ENCODE data around the gene PPFIBP2.

The PPFIBP2 gene

DNA sequence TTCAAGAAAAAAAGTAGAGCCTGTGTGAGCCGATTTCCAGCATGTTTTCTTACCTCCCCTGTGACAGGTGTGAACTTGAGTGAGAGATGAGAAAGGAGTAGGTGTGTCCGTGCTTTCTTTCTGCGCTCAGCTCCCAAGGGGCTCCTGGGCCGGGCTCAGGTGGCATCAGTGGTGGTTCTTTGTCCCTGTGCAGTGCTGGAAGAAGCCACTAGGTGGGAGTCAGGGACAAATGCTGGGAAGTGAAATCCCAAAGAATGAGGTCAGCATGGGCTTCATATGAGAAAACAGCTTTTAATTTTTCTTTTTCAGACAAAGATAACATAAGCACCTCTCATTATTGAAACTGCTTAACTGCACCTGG lies 57.8 kb downstream of the PPFIBP2 start (continued):
- TF ChIP-seq, protein P1, sequence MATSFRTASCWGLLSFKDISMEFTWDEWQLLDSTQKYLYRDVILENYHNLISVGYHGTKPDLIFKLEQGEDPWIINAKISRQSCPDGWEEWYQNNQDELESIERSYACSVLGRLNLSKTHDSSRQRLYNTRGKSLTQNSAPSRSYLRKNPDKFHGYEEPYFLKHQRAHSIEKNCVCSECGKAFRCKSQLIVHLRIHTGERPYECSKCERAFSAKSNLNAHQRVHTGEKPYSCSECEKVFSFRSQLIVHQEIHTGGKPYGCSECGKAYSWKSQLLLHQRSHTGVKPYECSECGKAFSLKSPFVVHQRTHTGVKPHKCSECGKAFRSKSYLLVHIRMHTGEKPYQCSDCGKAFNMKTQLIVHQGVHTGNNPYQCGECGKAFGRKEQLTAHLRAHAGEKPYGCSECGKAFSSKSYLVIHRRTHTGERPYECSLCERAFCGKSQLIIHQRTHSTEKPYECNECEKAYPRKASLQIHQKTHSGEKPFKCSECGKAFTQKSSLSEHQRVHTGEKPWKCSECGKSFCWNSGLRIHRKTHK (tag by site-specific recombination; IDR thresholded peaks at IDR 0.05) = no peak
- no peak for TF ChIP-seq ZNF292 (tag by site-specific recombination; IDR thresholded peaks at IDR 0.05; ENCODE audit: borderline replicate concordance, low read depth)
- no peak for TF ChIP-seq ZSCAN30 (tag by site-specific recombination; IDR thresholded peaks at IDR 0.05)
- no peak for TF ChIP-seq ZBTB7A (tag by site-specific recombination; IDR thresholded peaks at IDR 0.05; ENCODE audit: low read depth)
- peak; percentile 66 for TF ChIP-seq PRDM1 (tag by site-specific recombination; IDR thresholded peaks at IDR 0.05)

DNA sequence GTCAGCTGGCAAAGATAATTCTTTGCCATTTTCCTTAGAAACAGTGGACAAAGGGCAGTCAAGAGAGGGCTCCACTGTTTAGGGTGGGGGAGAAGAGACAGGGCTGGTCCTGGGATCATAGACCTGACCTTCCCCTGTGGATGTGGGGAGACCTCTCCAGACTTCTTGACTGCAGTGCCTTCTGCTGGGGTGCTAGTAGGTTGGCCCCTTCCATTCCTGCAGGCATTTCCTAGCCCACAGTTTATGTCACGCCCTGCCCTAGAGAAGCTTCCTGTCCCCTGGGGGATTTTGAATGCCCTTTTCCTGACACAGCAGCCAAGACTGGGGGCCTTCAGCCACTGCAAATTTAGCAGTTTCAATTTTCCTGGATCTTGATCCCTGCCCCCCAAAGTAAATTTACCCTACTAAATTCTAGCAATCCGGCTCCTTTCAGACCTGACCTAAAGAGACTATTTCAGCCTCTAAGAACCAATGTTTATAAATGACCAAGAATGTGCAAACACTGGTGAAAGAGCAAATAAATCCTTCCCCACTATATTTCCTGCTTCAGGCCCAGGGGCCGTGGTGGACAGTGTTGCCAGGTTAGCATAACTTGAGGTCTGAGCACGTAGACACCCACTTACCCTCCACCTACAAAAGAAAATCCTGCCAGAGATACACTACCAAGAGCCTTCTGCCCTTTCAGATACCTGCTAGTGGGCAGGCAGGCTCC lies 58.4 kb downstream of the PPFIBP2 start:
- TF ChIP-seq ZNF561 (tag by site-specific recombination; IDR thresholded peaks at IDR 0.05; ENCODE audit: borderline replicate concordance) (no peak), ZNF138 (tag by site-specific recombination; IDR thresholded peaks at IDR 0.05; ENCODE audit: borderline replicate concordance) (no peak), ZNF433 (tag by site-specific recombination; IDR thresholded peaks at IDR 0.05; ENCODE audit: low read depth) (no peak), ZNF549 (tag by site-specific recombination; IDR thresholded peaks at IDR 0.05) (no peak), ZNF302 (tag by site-specific recombination; IDR thresholded peaks at IDR 0.05; ENCODE audit: low read depth) (no peak)
- TF ChIP-seq, protein P2, sequence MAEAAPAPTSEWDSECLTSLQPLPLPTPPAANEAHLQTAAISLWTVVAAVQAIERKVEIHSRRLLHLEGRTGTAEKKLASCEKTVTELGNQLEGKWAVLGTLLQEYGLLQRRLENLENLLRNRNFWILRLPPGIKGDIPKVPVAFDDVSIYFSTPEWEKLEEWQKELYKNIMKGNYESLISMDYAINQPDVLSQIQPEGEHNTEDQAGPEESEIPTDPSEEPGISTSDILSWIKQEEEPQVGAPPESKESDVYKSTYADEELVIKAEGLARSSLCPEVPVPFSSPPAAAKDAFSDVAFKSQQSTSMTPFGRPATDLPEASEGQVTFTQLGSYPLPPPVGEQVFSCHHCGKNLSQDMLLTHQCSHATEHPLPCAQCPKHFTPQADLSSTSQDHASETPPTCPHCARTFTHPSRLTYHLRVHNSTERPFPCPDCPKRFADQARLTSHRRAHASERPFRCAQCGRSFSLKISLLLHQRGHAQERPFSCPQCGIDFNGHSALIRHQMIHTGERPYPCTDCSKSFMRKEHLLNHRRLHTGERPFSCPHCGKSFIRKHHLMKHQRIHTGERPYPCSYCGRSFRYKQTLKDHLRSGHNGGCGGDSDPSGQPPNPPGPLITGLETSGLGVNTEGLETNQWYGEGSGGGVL (tag by site-specific recombination; IDR thresholded peaks at IDR 0.05) = no peak
- Histone ChIP-seq H3K36me3 (ENCODE audit: control insufficient read depth in 2 of 2, insufficient read depth in 1 of 2, low read length in 2 of 2) (no peaks in the 10 kb centered on the region), H3K27ac (ENCODE audit: extremely low read depth, low read depth, low read length) (no peak overlapping the region), H3K4me3 (ENCODE audit: low read depth, low read length) (no peak overlapping the region), H3K9me3 (ENCODE audit: control insufficient read depth, insufficient read depth, low read depth, low read length) (no peaks in the 10 kb centered on the region), H3K4me1 (ENCODE audit: control insufficient read depth, insufficient read depth, low read length) (no peaks in the 10 kb centered on the region)
- POLR2A ChIA-PET = no interaction called here
- CTCF ChIA-PET = interaction anchor here (0.6 to 7.8 kb wide), 46 partner anchors 8 to 526 kb away, joined by 3 to 124 read pairs (median 6); partner anchors contain the start of gene PPFIBP2

DNA sequence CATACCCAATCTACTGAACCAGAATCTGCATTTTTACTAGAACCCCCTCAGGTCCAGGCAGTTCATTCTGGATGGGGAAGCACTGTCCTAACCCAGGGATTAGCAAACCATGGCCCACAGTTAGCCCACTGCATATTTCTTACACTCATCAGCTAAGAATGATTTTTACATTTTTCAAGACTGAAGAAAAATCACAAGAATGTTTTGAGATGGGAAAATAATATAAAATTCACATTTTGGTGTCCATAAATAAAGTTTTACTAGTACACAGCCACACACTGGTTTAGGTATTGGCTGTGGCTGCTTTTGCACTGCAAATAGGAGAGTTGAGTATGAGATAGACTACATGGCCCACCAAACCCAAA lies 59.4 kb downstream of the PPFIBP2 start:
- Histone ChIP-seq H3K4me1 (ENCODE audit: control insufficient read depth, insufficient read depth, low read length) (no peaks in the 10 kb centered on the region), H3K36me3 (ENCODE audit: control insufficient read depth in 2 of 2, insufficient read depth in 1 of 2, low read length in 2 of 2) (no peaks in the 10 kb centered on the region), H3K9me3 (ENCODE audit: control insufficient read depth, insufficient read depth, low read depth, low read length) (no peaks in the 10 kb centered on the region), H3K27ac (ENCODE audit: extremely low read depth, low read depth, low read length) (no peak overlapping the region), H3K4me3 (ENCODE audit: low read depth, low read length) (no peak overlapping the region)
- CTCF ChIA-PET = interaction anchor here (0.6 to 7.8 kb wide), 8 partner anchors 9 to 118 kb away, joined by 3 to 124 read pairs (median 5); no protein-coding TSS in a partner anchor
- POLR2A ChIA-PET = no interaction called here
- TF ChIP-seq ZNF785 (tag by site-specific recombination; IDR thresholded peaks at IDR 0.05) = no peak
- no peak for TF ChIP-seq ZNF302 (tag by site-specific recombination; IDR thresholded peaks at IDR 0.05; ENCODE audit: low read depth)
- TF ChIP-seq, protein P3, sequence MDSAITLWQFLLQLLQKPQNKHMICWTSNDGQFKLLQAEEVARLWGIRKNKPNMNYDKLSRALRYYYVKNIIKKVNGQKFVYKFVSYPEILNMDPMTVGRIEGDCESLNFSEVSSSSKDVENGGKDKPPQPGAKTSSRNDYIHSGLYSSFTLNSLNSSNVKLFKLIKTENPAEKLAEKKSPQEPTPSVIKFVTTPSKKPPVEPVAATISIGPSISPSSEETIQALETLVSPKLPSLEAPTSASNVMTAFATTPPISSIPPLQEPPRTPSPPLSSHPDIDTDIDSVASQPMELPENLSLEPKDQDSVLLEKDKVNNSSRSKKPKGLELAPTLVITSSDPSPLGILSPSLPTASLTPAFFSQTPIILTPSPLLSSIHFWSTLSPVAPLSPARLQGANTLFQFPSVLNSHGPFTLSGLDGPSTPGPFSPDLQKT (IDR thresholded peaks at IDR 0.05; ENCODE audit: borderline replicate concordance, low read depth, low read length) = no peak
- TF ChIP-seq TCF7L2 (IDR thresholded peaks at IDR 0.05; ENCODE audit: borderline replicate concordance, low read depth, low read length) = no peak
- no peak for TF ChIP-seq REPIN1 (tag by site-specific recombination; IDR thresholded peaks at IDR 0.05; ENCODE audit: low read depth)
- TF ChIP-seq ZBTB1 (tag by site-specific recombination; IDR thresholded peaks at IDR 0.05) = no peak
- no peak for TF ChIP-seq ZNF501 (tag by site-specific recombination; IDR thresholded peaks at IDR 0.05)
- no peak for TF ChIP-seq ZBTB21 (tag by site-specific recombination; IDR thresholded peaks at IDR 0.05)
- TF ChIP-seq, protein P4, sequence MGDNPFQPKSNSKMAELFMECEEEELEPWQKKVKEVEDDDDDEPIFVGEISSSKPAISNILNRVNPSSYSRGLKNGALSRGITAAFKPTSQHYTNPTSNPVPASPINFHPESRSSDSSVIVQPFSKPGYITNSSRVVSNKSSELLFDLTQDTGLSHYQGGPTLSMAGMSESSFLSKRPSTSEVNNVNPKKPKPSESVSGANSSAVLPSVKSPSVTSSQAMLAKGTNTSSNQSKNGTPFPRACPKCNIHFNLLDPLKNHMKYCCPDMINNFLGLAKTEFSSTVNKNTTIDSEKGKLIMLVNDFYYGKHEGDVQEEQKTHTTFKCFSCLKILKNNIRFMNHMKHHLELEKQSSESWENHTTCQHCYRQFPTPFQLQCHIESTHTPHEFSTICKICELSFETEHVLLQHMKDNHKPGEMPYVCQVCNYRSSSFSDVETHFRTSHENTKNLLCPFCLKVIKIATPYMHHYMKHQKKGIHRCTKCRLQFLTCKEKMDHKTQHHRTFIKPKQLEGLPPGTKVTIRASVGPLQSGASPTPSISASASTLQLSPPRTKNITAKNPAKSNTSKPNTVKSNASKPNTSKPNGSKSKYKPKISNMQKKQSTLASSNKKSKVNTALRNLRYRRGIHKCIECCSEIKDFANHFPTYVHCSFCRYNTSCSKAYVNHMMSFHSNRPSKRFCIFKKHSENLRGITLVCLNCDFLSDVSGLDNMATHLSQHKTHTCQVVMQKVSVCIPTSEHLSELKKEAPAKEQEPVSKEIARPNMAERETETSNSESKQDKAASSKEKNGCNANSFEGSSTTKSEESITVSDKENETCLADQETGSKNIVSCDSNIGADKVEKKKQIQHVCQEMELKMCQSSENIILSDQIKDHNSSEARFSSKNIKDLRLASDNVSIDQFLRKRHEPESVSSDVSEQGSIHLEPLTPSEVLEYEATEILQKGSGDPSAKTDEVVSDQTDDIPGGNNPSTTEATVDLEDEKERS (tag by site-specific recombination; IDR thresholded peaks at IDR 0.05) = no peak
- no peak for TF ChIP-seq ZNF837 (tag by site-specific recombination; IDR thresholded peaks at IDR 0.05)
- TF ChIP-seq ZNF626 (tag by site-specific recombination; IDR thresholded peaks at IDR 0.05) = no peak
- TF ChIP-seq ZFP69B (tag by site-specific recombination; IDR thresholded peaks at IDR 0.05) = no peak
- TF ChIP-seq ZNF548 (tag by site-specific recombination; IDR thresholded peaks at IDR 0.05) = no peak
- TF ChIP-seq ZNF19 (tag by site-specific recombination; IDR thresholded peaks at IDR 0.05; ENCODE audit: low read depth) = no peak

All from HEK293 (cell line).